DMS79 treated with DMSO at 0.1 percent for 48 hours (cell line): Measurements from ENCODE around the gene FGF12.

Experiments used
- DNase-seq: peaks from one replicate; lab custom pipeline; 2025; lab: John Stamatoyannopoulos, UW

Gene FGF12

DNA sequence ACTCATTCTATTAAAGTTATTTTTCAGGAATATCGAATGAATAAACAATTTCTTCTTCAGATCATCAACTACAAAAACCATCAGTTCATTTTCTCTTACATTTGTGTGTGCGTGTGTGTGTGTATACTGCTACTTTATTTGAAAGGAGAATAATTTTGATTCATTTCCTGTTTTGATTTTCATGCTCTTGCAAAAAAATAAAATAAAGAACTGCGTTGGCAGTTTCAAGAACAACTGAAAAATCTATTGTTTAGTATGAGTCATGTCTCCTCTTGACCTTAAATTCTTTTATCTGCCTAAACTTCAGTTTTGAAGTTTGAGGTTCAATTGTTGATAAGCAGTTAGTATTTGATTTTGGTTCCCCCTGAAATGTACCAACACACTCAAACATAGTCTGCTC, 540.8 kb downstream of the FGF12 start:
- no peak for DNase-seq

DNA sequence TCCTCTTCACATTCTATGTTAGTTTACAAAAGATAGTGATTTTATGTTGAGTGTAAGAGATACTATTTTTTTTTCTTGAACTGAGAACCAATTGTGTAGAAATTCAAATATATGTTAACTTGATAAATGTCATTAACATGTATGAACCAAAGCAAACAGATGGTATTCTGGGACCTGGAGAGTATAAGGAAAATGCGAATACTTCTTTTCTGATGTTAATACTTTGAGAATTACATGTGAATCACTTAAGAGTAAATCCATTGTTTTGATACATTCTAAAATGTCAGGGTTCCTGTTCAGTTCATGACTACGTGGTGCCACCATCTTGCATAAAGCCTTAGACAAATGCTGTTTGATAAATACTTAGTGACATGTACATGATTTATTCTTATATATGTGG, 541.3 kb downstream of the FGF12 start:
- DNase-seq: no peak

DNA sequence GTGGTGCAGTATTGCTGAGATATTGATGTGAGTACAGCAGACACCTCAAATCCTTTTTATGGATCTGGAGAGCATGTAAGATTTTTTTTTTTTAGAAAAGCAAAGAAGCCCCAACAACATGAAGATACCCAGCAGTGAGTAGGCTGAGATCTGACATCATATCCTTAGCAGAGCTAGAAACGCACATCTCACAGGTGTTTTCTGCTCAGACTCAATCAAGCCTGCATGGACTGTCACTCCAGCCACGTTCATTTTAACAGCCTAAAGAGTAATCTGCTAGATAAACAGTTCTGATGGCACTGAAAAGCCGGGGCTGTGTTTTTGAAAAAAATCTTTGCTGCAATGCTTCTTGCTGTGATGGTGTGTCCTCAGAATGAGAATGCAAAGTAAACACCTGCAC, 544.2 kb downstream of the FGF12 start:
- DNase-seq: no peak

DNA sequence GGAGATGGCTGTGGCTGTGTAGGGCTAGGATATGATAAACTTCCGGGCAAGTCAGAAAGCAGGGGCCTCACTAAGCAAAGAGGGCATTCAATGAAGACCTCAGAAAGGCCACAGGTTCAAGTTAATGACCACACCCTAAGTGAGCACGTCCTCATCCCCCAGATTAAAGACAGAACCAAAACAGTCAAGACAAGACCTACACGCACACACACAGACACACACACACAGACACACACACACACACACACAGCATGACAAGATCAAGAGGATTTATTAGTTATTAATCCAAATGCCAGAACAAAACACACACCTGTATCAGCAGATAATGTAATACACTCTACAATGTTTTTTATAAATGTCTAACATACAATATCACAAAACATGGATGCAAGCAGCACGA, 546.2 kb downstream of the FGF12 start:
- DNase-seq: no peak

DNA sequence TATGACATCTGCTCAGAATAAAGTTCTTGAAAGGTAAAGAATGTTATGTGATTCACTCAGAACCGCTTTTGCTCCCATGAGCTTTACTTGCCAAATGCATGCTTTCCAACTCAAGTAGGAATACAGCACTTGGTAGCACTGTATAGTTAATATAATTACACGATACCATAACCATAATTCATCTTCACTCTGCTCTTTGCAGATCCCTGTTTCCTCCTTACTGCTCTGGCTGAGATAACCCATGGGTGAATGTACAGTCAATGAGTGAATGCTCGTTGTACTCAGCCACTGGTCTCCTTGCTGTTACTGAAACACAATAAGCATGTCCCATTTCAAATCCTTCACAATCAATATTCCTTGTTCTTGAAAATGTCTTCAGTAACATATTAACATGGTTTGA, 550.0 kb downstream of the FGF12 start:
- DNase-seq: no peak

DNA sequence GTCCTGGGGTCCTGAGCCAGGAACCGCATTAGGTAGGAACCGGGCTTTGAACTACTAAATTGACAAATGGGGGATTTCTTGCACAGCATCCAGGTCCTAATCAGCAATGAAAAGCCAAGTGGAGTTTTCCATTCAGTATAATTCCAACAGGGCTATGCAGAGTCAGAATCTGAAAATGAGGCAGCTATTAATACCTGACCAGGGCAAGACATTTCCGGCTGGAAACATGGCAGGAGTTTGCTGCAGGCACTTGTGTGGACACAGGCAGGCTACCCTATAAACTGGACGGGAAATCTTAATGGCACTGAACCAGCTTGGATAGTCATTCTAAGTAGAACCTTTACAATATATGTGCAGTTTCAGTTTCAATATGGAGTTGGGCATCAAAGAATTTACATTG, 553.1 kb downstream of the FGF12 start:
- no peak for DNase-seq

DNA sequence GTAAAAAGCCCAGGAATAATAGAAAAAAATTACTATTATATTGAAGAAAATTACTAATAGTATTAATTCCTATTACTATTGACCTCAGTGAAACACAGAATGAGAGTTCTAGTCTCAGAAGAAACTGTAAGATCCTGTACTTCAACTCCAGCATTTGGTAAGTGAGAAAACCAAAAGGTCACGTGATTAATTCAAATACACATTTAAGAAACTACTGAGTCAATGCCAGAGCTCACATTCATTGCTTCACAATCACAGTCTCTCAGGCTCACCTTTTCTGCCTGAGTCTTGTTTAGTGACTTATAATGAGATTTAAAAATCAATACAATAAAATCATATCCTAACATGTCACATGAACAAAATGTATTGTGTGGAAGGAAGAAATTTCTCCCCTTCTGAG, 556.1 kb downstream of the FGF12 start:
- no peak for DNase-seq

DNA sequence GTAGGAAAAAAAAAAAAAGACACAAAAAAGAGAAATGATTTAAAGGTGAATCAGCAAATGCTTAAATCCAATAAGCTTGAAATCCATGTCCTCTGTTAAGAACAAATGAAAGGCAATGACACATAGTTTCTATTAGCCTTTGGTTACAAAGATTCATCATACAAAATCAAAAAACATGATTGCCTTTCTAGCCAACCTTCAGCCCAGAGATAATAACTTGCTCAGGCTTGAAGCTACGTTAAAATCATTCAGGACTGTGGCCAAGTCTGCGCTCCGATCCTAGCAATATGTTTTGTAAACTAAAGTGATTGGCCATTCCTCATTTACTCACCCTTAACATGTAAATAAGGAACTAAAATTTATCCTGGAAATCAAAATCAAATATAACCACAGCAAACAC, 556.7 kb downstream of the FGF12 start:
- no peak for DNase-seq

DNA sequence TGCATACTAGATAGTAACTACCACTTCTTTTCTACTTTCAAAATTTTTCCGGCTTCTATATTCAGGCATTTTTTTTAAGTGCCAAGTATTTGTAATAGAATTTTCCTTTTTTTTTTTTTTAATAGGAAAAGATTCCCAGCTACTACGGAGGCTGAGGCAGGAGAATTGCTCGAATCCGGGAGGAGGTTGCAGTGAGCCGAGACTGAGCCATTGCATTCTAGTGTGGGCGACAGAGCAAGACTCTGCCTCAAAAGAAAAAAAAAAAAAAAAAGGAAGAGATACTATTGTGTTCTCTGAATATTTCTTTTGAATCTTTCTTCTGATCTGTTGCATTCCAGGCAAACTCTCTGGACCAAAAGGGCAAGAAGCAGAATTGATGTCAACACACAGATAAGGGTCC, 557.3 kb downstream of the FGF12 start:
- no peak for DNase-seq

DNA sequence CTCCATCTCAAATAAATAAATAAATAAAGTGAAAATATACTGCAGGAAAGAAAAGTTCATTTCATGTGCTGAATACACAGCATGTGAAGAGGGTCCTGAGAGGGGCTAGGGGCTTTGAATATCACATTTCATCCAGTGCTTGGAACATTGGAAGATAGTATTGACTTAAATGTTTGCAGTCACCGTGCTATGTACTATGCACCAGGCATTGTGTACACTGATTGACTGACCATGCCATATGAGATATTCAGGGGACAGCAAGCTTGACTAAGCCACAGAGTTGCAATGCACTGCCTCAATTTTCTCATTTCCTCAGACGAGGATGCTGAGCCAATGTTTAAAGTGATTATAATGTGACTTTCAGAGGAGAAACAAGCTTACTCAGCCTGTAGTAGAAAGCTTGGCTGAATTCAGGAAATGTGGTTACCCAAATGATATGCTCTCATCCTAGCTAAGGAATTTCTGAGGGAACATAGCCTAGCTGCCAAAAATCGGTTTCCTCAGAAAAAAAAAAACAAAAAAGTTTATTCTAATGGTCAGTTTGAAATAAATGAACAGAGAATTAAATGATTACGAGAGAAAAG, 557.9 kb downstream of the FGF12 start:
- no peak for DNase-seq

DNA sequence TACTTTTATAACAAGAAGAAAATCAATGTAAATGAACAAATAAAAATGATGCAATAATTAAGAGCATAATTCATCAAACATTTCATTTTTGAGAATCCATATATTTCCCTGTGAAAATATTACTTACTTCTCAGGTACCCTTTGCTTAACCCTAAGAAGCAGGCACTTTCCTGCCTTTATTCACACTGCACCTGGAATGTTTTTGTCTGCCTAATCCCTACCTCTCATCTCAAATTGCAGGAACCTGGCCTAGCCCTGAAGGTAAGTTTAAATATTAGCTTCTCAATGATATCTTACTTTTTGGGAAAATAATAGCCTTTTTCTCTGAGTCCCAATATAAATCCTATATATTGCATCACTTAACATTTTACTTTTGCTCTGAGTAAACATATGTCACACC, 559.1 kb downstream of the FGF12 start:
- DNase-seq: no peak

DNA sequence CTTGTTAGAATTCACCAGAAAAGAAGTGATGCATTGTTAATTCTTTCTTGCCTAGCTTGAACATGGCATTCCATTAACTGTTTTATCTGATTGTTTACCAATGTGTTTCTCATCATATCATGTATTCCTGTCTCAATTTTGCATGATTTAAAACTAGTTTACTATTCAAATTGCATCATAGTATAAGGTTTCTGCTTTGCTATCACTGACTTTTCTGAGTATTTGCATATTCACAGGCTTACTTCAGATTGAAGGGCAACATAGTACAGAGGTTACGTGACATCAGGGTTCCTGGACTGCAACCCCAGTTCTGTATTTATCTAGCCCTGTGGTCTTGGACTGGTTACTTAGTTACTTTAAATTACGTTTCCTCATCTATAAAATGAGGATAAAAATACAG, 561.8 kb downstream of the FGF12 start:
- no peak for DNase-seq

DNA sequence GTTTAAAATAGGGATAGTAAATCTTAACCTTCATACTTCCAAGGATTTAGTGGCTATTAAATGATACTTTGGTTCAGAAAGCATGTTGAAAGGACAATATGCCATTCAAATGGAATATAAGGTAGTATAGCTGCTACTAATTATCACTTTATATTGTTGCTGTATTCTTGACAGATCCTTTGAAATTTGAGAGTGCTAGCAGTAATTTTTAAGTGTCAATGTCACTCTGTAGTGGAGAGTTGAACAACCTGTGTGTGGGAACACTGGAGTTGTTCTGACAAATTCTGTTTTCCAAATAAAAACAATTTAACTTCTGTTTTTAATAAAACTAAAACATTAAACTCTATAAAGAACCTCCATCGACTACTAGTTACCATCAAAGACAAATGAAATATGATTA, 565.7 kb downstream of the FGF12 start:
- no peak for DNase-seq

DNA sequence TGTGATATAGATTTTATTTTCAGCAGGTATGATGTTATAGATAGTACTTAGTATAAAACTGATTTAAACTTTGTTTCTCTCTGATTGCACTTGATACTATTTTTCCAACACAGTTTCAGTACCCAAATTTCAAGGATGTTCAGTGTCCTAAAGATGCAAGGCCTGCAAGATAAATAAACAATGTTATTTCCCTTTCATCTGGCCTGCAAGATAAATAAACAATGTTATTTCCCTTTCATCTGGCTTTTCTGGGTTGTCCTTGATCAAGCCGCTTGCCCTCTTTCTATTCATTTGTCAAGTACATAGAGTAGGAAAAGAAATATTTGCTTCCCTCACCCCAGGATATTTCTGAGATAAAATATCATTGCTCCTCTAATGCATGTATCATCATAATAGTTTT, 571.0 kb downstream of the FGF12 start:
- no peak for DNase-seq

DNA sequence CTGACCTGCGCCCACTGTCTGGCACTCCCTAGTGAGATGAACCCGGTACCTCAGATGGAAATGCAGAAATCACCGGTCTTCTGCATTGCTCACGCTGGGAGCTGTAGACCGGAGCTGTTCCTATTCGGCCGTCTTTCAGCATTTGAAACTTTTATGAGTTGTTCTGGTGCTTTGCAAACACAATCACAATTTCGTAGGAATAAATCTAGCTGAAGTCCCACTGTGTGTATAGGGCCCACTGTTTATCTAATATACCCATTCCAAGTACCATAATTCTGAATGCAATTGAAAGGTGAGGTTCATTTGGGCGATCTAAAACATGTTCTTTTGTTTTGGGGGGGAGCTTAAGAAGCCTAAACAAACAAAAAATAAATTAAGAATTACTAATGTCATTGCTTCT, 572.1 kb downstream of the FGF12 start:
- no peak for DNase-seq

DNA sequence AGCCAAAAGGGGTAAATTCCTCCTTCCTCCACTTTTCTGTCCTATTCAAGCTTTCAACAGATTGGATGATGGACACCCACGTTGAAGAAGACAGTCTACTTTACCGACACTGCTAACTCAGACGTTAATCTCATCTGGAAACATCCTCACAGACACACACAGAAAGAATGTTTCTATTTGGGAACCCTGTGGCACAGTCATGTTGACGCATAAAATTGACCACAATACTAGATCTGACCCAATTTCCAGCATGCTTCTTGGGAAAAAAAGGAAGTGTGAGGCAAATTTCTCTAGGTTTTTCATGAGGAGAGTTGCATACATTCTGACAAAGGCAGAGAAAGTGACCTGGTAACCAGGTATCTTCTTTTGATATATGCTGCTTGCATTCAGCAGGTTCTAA, 594.1 kb downstream of the FGF12 start:
- DNase-seq: no peak

DNA sequence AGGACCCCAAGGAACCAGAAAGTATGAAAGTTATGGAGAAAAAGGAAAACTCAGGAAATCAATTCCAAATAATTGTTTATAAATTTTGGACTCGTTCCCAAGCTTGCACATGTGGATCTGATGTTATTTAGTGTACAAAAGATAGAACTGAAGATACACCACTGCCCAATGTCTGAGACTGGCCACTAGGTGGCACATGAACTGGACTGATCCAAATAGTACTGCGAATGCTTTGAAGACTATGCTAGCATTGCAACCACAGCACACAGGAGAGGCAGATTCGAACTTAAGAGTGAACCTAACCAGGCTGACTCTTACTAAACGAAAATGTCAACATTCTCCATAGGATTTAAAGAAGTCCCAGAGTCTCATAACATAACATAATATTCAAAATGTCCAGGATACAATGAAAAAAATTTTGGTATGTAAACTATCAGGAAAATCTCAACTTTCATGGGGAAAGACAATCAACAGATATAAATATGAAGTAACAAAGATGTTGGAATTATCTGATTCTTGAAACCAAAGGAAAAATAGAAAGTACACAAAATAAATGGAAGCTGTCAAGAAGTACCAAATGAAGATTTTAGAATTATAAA, 596.7 kb downstream of the FGF12 start:
- DNase-seq: no peak

DNA sequence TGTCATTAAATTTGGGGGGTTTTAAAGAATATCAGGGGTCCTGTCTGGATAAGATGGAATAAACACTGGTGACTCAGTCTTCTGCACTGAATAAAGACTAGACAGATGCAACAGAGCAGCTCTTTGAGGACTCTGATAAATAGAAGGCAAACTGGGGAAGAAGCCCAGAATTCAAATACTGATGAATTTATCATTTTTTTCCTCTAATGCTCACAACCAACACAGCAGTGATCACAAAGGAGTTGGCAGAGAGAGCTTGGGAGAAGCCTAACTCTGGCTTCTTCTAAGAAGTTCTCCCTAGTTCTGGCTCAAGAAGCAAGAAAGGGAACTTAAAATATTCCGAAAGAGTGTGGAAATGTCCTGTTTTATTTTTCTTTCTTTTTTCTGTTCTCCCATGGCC, 597.8 kb downstream of the FGF12 start:
- no peak for DNase-seq

DNA sequence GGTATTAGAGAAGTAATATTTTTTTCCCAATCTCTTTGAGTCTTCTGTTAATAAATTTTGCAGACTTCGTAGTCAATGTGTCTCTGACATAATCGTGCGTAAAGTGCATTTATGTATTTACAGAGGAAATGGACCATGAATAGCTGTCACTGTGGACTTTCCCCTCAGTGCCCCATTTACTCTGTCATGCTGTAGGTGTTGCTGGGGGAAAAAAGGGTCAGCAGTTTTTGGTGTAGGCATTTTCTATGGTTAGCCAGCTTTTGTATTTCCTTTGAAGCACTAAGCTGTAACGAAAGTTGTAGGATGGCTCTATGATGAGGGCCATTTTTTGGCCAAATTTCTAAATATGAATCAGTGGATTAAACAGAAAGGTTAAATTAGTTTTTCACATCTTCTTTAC, 598.4 kb downstream of the FGF12 start:
- DNase-seq: no peak

DNA sequence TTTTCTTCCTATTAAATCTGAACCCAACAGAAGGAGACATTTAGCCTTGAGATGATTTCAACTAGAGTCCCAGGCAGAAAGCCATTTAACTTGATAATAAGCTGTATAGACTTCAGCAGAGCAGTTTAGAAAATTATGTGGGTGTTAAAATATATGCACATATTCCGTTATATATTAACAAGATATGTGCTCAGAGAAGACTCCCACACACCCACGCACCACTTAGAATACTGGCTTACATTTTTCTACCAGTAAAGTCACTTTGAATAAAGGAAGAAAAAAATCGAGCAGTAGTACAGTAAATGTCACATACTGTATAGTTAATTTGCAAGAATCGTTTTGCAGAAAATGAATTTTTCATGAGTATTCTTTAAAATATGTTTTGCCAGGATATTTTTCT, 599.3 kb downstream of the FGF12 start:
- no peak for DNase-seq

DNA sequence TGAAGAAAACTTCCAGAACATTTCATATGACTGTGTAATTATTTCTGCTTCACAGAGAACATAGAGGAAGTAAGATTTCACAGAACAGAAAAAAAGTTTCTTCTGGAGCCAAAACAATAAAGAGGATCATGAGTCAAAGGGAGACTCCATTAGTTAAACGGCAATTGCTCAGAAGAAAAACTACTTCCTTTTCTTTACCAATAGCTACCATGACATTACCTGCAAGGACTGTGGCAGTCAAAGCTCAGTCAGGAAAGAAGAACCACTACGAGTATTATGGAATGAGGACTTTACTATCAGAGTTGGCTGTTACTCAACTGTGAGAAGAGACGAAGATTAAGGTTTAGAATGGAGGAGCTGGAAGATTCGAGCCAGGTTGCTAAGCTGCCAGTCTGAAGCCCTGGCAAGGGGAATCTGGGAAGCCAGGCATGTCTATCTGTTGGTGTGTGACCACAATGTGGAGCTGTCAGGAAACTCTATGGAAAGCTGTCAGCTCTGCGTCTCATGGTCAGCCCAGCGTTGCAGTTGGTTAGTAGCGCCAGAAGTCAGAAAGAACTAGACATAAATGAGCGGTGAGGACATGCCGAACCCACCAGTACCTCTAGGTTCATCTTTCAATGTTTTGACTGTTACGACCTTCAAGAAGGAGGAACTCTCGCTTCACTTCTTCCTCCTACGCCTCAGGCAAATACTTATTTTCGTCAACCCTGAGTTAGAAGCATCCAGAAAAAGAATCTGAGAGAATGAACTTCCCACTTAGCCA, 604.3 kb downstream of the FGF12 start:
- DNase-seq: no peak

DNA sequence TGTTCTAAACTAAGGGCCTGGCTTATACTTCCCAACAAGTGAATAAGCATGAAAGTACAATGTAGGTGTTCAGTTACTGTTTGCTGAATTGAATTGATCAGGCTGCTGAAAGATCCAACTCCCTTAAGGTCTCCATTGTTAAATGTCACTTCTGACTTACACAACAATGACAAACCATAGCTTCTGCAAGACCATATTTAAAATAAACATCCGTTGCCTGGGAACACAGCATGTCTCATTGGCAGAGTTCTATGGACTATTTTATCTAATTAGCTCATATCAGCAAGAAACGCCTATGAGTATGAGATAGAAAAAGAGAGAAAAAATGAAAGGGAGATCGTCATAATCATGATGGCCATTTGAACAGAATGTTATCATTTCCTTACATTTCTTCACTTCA, 605.4 kb downstream of the FGF12 start:
- DNase-seq: no peak

DNA sequence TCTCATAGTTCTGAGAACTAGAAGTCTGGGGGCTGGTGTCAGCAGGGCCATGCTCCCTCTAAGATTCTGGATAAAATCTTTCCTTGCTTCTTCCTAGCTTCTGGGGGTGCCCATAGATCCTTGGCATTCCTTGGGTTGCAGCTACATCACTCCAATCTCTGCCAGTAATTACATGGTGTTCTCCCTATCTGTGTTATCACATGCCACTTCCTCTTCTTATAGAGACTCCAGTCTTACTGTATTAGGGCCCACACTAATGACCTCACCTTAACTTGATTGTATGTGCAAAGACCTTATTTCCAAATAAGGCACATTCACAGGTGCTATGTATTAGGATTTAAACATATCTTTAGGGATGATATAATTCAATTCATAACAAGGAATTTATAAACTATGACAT, 618.5 kb downstream of the FGF12 start:
- DNase-seq: no peak

DNA sequence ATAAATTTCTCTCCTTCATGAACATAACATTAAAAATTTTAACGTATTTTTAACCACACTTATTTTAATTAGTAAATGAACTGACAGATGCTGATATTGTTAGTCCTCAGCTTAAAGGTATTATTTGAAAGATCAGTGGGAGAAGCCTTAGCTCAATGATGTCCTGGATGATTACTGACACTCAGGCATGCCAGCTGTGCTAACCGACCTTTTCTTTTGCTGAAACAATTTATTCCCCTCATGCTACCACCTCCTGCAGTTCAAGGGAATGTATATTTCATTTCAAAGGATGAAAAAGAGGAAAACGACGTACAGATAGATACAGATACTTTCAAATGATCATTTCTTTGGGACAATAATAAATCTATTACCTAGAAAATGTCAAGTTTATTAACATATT, 620.8 kb downstream of the FGF12 start:
- no peak for DNase-seq
